HCT116 (cell line): Measurements from ENCODE around the gene MTFR2. TPM values are rescaled to one million over a fixed set of nuclear protein-coding genes. Genes with fewer than 3 reads are reported as not detected.

ENCODE experiments used
- ATAC-seq: fragments of 200-7000 bp; cut with Tn5 transposase; 2 replicates; pipeline ENCODE4 v1.9.1; 2020; ENCODE audit warnings: mild to moderate bottlenecking, moderate library complexity
- BruUV-seq: library from RNA; stranded (reverse); fragments of 400-500 nt; replicated peaks from 2 replicates; lab custom pipeline; 2021; lab: Mats Ljungman, UMichigan
- CTCF ChIA-PET: fragments of 300-600 bp; sonication (Branson Sonifier 250); formaldehyde crosslinking; loops from one replicate; lab custom pipeline; 2021; ENCODE audit warnings: antibody characterized with exemption; lab: Charles Lee
- POLR2A ChIA-PET: fragments of 300-600, 350-600 bp; sonication (Branson Sonifier 250); formaldehyde crosslinking; loops from one replicate; lab custom pipeline; 2021; ENCODE audit warnings: antibody characterized with exemption; lab: Charles Lee
- RAD21 ChIA-PET, 2 experiments: fragments of 300-600 bp; sonication (Branson Sonifier 250); formaldehyde crosslinking; loops; one replicate each; lab custom pipeline; 2023; ENCODE audit warnings: low total read pairs in 2 of 2; ENCODE audit not compliant: uncharacterized antibody in 2 of 2, unreplicated experiment in 2 of 2, low non-redundant PET in 1 of 2; lab: Charles Lee
- DNase-seq: peaks from one replicate; pipeline ENCODE4 v3.0.0-alpha.2; 2010; ENCODE audit warnings: low read depth, low spot score
- H2AFZ ChIP-seq: fragments of 200-600 bp; shearing (Covaris generic), sonication (generic); 2 replicates; pipeline ENCODE4 v1.6.1; 2017; ENCODE audit warnings: low read depth, mixed run types, mixed read lengths, antibody characterized with exemption, low read length; ENCODE audit not compliant: poor library complexity, severe bottlenecking
- H3K27ac ChIP-seq: 2 replicates; pipeline ENCODE4 v1.5.1; 2012; ENCODE audit warnings: low read depth, low read length
- H3K27me3 ChIP-seq: fragments of 200-600 bp; sonication (generic); 2 replicates; pipeline ENCODE4 v1.6.1; 2016; ENCODE audit warnings: mixed run types, low read length, mixed read lengths; ENCODE audit not compliant: insufficient read depth
- H3K36me3 ChIP-seq, 2 experiments: fragments of 200-500 bp in 1 of 2; fragments of 200-600 bp in 1 of 2; sonication (Bioruptor generic) in 1 of 2; sonication (generic) in 1 of 2; 2 replicates each; pipeline versions ENCODE4 v1.5.1 to v1.6.1; 2014 to 2016; ENCODE audit warnings: low read length in 2 of 2, inconsistent platforms in 1 of 2, mixed read lengths in 1 of 2, mixed run types in 1 of 2; ENCODE audit not compliant: insufficient read depth in 2 of 2, control insufficient read depth in 1 of 2
- H3K4me1 ChIP-seq, 2 experiments: fragments of 200-600 bp in 1 of 2; sonication (generic) in 1 of 2; 2 replicates each; pipeline versions ENCODE4 v1.5.1 to v1.6.1; 2012 to 2017; ENCODE audit warnings: low read length in 2 of 2, inconsistent platforms in 1 of 2, mild to moderate bottlenecking in 1 of 2, mixed read lengths in 1 of 2, mixed run types in 1 of 2, moderate library complexity in 1 of 2; ENCODE audit not compliant: insufficient read depth in 2 of 2, control insufficient read depth in 1 of 2
- H3K4me2 ChIP-seq: fragments of 200-600 bp; sonication (generic); 2 replicates; pipeline ENCODE4 v1.6.1; 2017; ENCODE audit warnings: mixed run types, low read length, mixed read lengths
- H3K4me3 ChIP-seq, 2 experiments: fragments of 200-600 bp in 1 of 2; sonication (generic) in 1 of 2; replicated peaks in 1 of 2; 2 replicates each; pipeline ENCODE4 v1.5.1; 2011 to 2016; ENCODE audit warnings: low read length in 2 of 2, control low read depth in 1 of 2, low read depth in 1 of 2, mild to moderate bottlenecking in 1 of 2, mixed read lengths in 1 of 2, mixed run types in 1 of 2
- H3K79me2 ChIP-seq: fragments of 200-600 bp; sonication (generic); 2 replicates; pipeline ENCODE4 v1.6.1; 2017; ENCODE audit warnings: mild to moderate bottlenecking, mixed run types, low read length, moderate library complexity, mixed read lengths; ENCODE audit not compliant: insufficient read depth
- H3K9ac ChIP-seq: fragments of 200-600 bp; sonication (generic); 2 replicates; pipeline ENCODE4 v1.6.1; 2016; ENCODE audit warnings: low read length, mixed read lengths
- H3K9me2 ChIP-seq: fragments of 200-600 bp; sonication (generic), shearing (Covaris generic); 2 replicates; pipeline ENCODE4 v1.6.1; 2017; ENCODE audit warnings: mixed run types, mild to moderate bottlenecking, moderate library complexity; ENCODE audit not compliant: insufficient read depth
- H3K9me3 ChIP-seq, 2 experiments: fragments of 200-500 bp in 1 of 2; fragments of 200-600 bp in 1 of 2; sonication (Bioruptor generic) in 1 of 2; sonication (generic) in 1 of 2; 2 replicates each; pipeline ENCODE4 v1.6.1; 2014 to 2017; ENCODE audit warnings: low read length in 2 of 2, mixed read lengths in 2 of 2, inconsistent platforms in 1 of 2, low read depth in 1 of 2, mild to moderate bottlenecking in 1 of 2, mixed run types in 1 of 2, moderate library complexity in 1 of 2; ENCODE audit not compliant: control insufficient read depth in 1 of 2, insufficient read depth in 1 of 2
- H4K20me1 ChIP-seq: fragments of 200-600 bp; sonication (generic), shearing (Covaris generic); 2 replicates; pipeline ENCODE4 v1.6.1; 2017; ENCODE audit warnings: mixed run types, mild to moderate bottlenecking, moderate library complexity; ENCODE audit not compliant: insufficient read depth
- CTCF ChIP-seq, 3 experiments: fragments of 200-600 bp in 1 of 3; sonication (generic) in 1 of 3; IDR thresholded peaks in 2 of 3; conservative IDR thresholded peaks in 1 of 3; 2 replicates each; pipeline ENCODE4 v1.5.1; 2012 to 2017; ENCODE audit warnings: low read depth in 2 of 3, low read length in 2 of 3, antibody characterized with exemption in 1 of 3, borderline replicate concordance in 1 of 3, control low read depth in 1 of 3, mild to moderate bottlenecking in 1 of 3, mixed read lengths in 1 of 3, mixed run types in 1 of 3, moderate library complexity in 1 of 3; ENCODE audit not compliant: insufficient read depth in 1 of 3
- EGR1 ChIP-seq: IDR thresholded peaks from 2 replicates; pipeline ENCODE4 v1.6.1; 2012; ENCODE audit warnings: low read depth
- ELF1 ChIP-seq: IDR thresholded peaks from 2 replicates; pipeline ENCODE4 v1.6.1; 2012; ENCODE audit warnings: low read depth, borderline replicate concordance
- EZH2 ChIP-seq: fragments of 200-600 bp; sonication (generic); IDR thresholded peaks from 2 replicates; pipeline ENCODE4 v1.6.1; 2017; ENCODE audit warnings: antibody characterized with exemption, mixed run types
- FOSL1 ChIP-seq: IDR thresholded peaks from 2 replicates; pipeline ENCODE4 v1.6.1; 2012; ENCODE audit warnings: low read depth
- JUND ChIP-seq: IDR thresholded peaks from 2 replicates; pipeline ENCODE4 v1.6.1; 2012
- REST ChIP-seq: IDR thresholded peaks from 2 replicates; pipeline ENCODE4 v1.6.1; 2012; ENCODE audit warnings: low read depth
- SIN3A ChIP-seq: IDR thresholded peaks from 2 replicates; pipeline ENCODE4 v1.6.1; 2012; ENCODE audit warnings: low read depth
- SP1 ChIP-seq: IDR thresholded peaks from 2 replicates; pipeline ENCODE4 v1.6.1; 2012; ENCODE audit warnings: low read depth
- SRF ChIP-seq: IDR thresholded peaks from 2 replicates; pipeline ENCODE4 v1.6.1; 2012; ENCODE audit warnings: low read depth
- TCF7L2 ChIP-seq: IDR thresholded peaks from 2 replicates; pipeline ENCODE4 v1.7.0; 2011; ENCODE audit warnings: borderline replicate concordance, inconsistent platforms; ENCODE audit not compliant: insufficient read depth, insufficient read length; ENCODE audit errors: extremely low read depth
- YY1 ChIP-seq: IDR thresholded peaks from 2 replicates; pipeline ENCODE4 v1.6.1; 2011; ENCODE audit warnings: low read length, low read depth, moderate library complexity, mild to moderate bottlenecking; ENCODE audit not compliant: insufficient replicate concordance; ENCODE audit errors: extremely low read depth
- intact Hi-C: fragments of 100-400 bp; cut with micrococcal nuclease; formaldehyde crosslinking; loops from 2 replicates; pipeline ENCODE4 v1.10.0; 2022
- total RNA-seq: library from RNA; stranded (reverse); gene quantifications from one replicate; pipeline ENCODE4 v1.2.1, GENCODE V29; 2021; ENCODE audit not compliant: unreplicated experiment

The MTFR2 gene
- total RNA-seq, 1 experiment from 2014 or later = 13.2 TPM

- Histone ChIP-seq H3K4me1 (no peaks in the 10 kb centered on the region), H3K79me2 (no peaks in the 10 kb centered on the region), H3K27ac (no peak overlapping the region), H4K20me1 (no peaks in the 10 kb centered on the region), H3K9ac (no peak overlapping the region), H3K36me3 (peaks cover 6 to 23% of the 10 kb centered on the region in 2 experiments; a peak in 2 of 4 replicates), H3K4me2 (no peak overlapping the region), H2AFZ (no peak overlapping the region), H3K4me3 (no peak overlapping the region), H3K27me3 (no peaks in the 10 kb centered on the region), H3K9me3 (no peaks in the 10 kb centered on the region), H3K9me2 (no peaks in the 10 kb centered on the region)
- ATAC-seq = no peak
- TF ChIP-seq SRF = no peak
- no peak for TF ChIP-seq JUND
- TF ChIP-seq SP1 = no peak
- TF ChIP-seq ELF1 = no peak
- TF ChIP-seq EZH2 = no peak
- TF ChIP-seq EGR1 = no peak
- no peak for TF ChIP-seq SIN3A
- TF ChIP-seq REST = no peak
- TF ChIP-seq YY1 = no peak
- no peak for TF ChIP-seq FOSL1
- no peak for TF ChIP-seq TCF7L2
- TF ChIP-seq CTCF (IDR thresholded peaks at IDR 0.05 in 2 of 3, conservative IDR thresholded peaks at IDR 0.05 in 1 of 3; ENCODE audit: borderline replicate concordance in 1 of 3, insufficient read depth in 1 of 3, low read depth in 2 of 3, low read length in 2 of 3) = no peak
- no TSS peak for BruUV-seq
- RAD21 ChIA-PET = no interaction called here
- intact Hi-C loops = no loop called here
- no peak for DNase-seq
- POLR2A ChIA-PET = no interaction called here
- CTCF ChIA-PET = no interaction called here
Observed at GRCh38 chr6:136236466-136237293, 13.4 kb downstream of the MTFR2 start.
